ENCODE results near the gene TCEA2.

TCEA2 gene

GRCh38 chr20:64080813-64081623 is 18.0 kb downstream of the TCEA2 start:
- Histone ChIP-seq H3K4me3 (replicated peaks; ENCODE audit: low read depth, low read length) (no peak overlapping the region), H3K27me3 (replicated peaks; ENCODE audit: control insufficient read depth, insufficient read depth, low read length) (peaks cover 4% of the 10 kb centered on the region), H3K36me3 (ENCODE audit: control insufficient read depth, insufficient read depth, low read length) (peaks cover 2% of the 10 kb centered on the region)
- DNase-seq (ENCODE audit: extremely low read depth, insufficient read length): no peak
- no peak for TF ChIP-seq CTCF (IDR thresholded peaks at IDR 0.05; ENCODE audit: insufficient read depth, low read length, poor library complexity, severe bottlenecking)

GRCh38 chr20:64081624-64081964 is 18.6 kb downstream of the TCEA2 start:
- peaks cover 4% of the 10 kb centered on the region for H3K27me3 ChIP-seq (replicated peaks; ENCODE audit: control insufficient read depth, insufficient read depth, low read length)
- H3K36me3 ChIP-seq (ENCODE audit: control insufficient read depth, insufficient read depth, low read length): no peaks in the 10 kb centered on the region
- TF ChIP-seq CTCF (IDR thresholded peaks at IDR 0.05; ENCODE audit: insufficient read depth, low read length, poor library complexity, severe bottlenecking): no peak
- no peak for DNase-seq (ENCODE audit: extremely low read depth, insufficient read length)
- no peak overlapping the region for H3K4me3 ChIP-seq (replicated peaks; ENCODE audit: low read depth, low read length)

GRCh38 chr20:64082126-64082731 is 19.2 kb downstream of the TCEA2 start:
- DNase-seq (ENCODE audit: extremely low read depth, insufficient read length): no peak
- H3K36me3 ChIP-seq (ENCODE audit: control insufficient read depth, insufficient read depth, low read length): no peaks in the 10 kb centered on the region
- H3K4me3 ChIP-seq (replicated peaks; ENCODE audit: low read depth, low read length): no peak overlapping the region
- TF ChIP-seq CTCF (IDR thresholded peaks at IDR 0.05; ENCODE audit: insufficient read depth, low read length, poor library complexity, severe bottlenecking): no peak
- peaks cover 4% of the 10 kb centered on the region for H3K27me3 ChIP-seq (replicated peaks; ENCODE audit: control insufficient read depth, insufficient read depth, low read length)

GRCh38 chr20:64082820-64083377 is 19.9 kb downstream of the TCEA2 start:
- no peak for DNase-seq (ENCODE audit: extremely low read depth, insufficient read length)
- no peak for TF ChIP-seq CTCF (IDR thresholded peaks at IDR 0.05; ENCODE audit: insufficient read depth, low read length, poor library complexity, severe bottlenecking)
- H3K36me3 ChIP-seq (ENCODE audit: control insufficient read depth, insufficient read depth, low read length): no peaks in the 10 kb centered on the region
- peaks cover 4% of the 10 kb centered on the region for H3K27me3 ChIP-seq (replicated peaks; ENCODE audit: control insufficient read depth, insufficient read depth, low read length)
- H3K4me3 ChIP-seq (replicated peaks; ENCODE audit: low read depth, low read length): peak overlapping the region; percentile 28

GRCh38 chr20:64083378-64083803 is 20.4 kb downstream of the TCEA2 start:
- H3K4me3 ChIP-seq (replicated peaks; ENCODE audit: low read depth, low read length): peak overlapping the region; percentile 37
- peak; percentile 73 for DNase-seq (ENCODE audit: extremely low read depth, insufficient read length)
- peak; percentile 67 for TF ChIP-seq CTCF (IDR thresholded peaks at IDR 0.05; ENCODE audit: insufficient read depth, low read length, poor library complexity, severe bottlenecking)
- no peaks in the 10 kb centered on the region for H3K36me3 ChIP-seq (ENCODE audit: control insufficient read depth, insufficient read depth, low read length)
- H3K27me3 ChIP-seq (replicated peaks; ENCODE audit: control insufficient read depth, insufficient read depth, low read length): peaks cover 4% of the 10 kb centered on the region

Measured in GM06990 (cell line).